Glomerular endothelial cell (primary cell): ENCODE results near the gene KDM4B. TPM values are rescaled to one million over a fixed set of nuclear protein-coding genes. Genes with fewer than 3 reads are reported as not detected.

Source experiments
- DNase-seq: peaks from one replicate; pipeline ENCODE4 v3.0.0-alpha.2; 2011; ENCODE audit warnings: low read depth, low spot score; ENCODE audit errors: extremely low read depth
- total RNA-seq: library from RNA; depleted of rRNA; stranded (reverse); fragments of >200 nt; gene quantifications from 2 replicates; pipeline ENCODE4 v1.2.3, GENCODE V29; 2015

Gene KDM4B
- total RNA-seq, 1 donor from 2014 or later: 47.5 TPM

GRCh38 chr19:5064896-5065295, 96.0 kb downstream of the KDM4B start:
- DNase-seq: no peak

- DNase-seq: no peak
These were observed 96.8 kb downstream of the KDM4B start for GRCh38 chr19:5065663-5066093.

GRCh38 chr19:5066768-5067167, 97.9 kb downstream of the KDM4B start:
- no peak for DNase-seq

- DNase-seq: no peak
These were observed 98.8 kb downstream of the KDM4B start for GRCh38 chr19:5067678-5068077.

- no peak for DNase-seq
These were observed 99.5 kb downstream of the KDM4B start for GRCh38 chr19:5068233-5069072.

GRCh38 chr19:5070331-5070730, 101.4 kb downstream of the KDM4B start:
- no peak for DNase-seq

GRCh38 chr19:5070930-5071329, 102.0 kb downstream of the KDM4B start:
- no peak for DNase-seq

GRCh38 chr19:5071579-5071978, 102.7 kb downstream of the KDM4B start:
- DNase-seq: no peak

GRCh38 chr19:5072115-5072514, 103.2 kb downstream of the KDM4B start:
- DNase-seq: no peak

- DNase-seq: no peak
These were observed 104.4 kb downstream of the KDM4B start for GRCh38 chr19:5073153-5073844.

GRCh38 chr19:5074407-5074806, 105.5 kb downstream of the KDM4B start:
- DNase-seq: no peak

- no peak for DNase-seq
These were observed 106.0 kb downstream of the KDM4B start for GRCh38 chr19:5074830-5075394.

- no peak for DNase-seq
These were observed 106.7 kb downstream of the KDM4B start for GRCh38 chr19:5075597-5075996.

- DNase-seq: no peak
These were observed 107.7 kb downstream of the KDM4B start for GRCh38 chr19:5076440-5077208.

- DNase-seq: no peak
These were observed 108.2 kb downstream of the KDM4B start for GRCh38 chr19:5077209-5077515.

- no peak for DNase-seq
These were observed 109.3 kb downstream of the KDM4B start for GRCh38 chr19:5078182-5078581.

- DNase-seq: no peak
These were observed 109.8 kb downstream of the KDM4B start for GRCh38 chr19:5078666-5079065.

GRCh38 chr19:5079071-5079774, 110.3 kb downstream of the KDM4B start:
- no peak for DNase-seq

- no peak for DNase-seq
These were observed 111.2 kb downstream of the KDM4B start for GRCh38 chr19:5080030-5080654.

- DNase-seq: no peak
These were observed 111.9 kb downstream of the KDM4B start for GRCh38 chr19:5080809-5081208.
